SU-DHL-6 (cell line): ENCODE measurements around the gene PWP1.

Source experiments
- EZH2phosphoT487 ChIP-seq: fragments of 200-600 bp; sonication (generic), shearing (Covaris generic); conservative IDR thresholded peaks from 2 replicates; pipeline ENCODE4 v1.6.1; 2018; ENCODE audit warnings: mild to moderate bottlenecking, antibody characterized with exemption, low read length, moderate library complexity, mixed read lengths
- TF ChIP-seq, protein P1 (sequence below): fragments of 200-600 bp; sonication (generic); IDR thresholded peaks from one replicate; pipeline ENCODE4 v1.5.1; 2017; ENCODE audit warnings: antibody characterized with exemption, mild to moderate bottlenecking, low read length, moderate library complexity; ENCODE audit not compliant: insufficient read depth, poor library complexity, severe bottlenecking

DNA sequence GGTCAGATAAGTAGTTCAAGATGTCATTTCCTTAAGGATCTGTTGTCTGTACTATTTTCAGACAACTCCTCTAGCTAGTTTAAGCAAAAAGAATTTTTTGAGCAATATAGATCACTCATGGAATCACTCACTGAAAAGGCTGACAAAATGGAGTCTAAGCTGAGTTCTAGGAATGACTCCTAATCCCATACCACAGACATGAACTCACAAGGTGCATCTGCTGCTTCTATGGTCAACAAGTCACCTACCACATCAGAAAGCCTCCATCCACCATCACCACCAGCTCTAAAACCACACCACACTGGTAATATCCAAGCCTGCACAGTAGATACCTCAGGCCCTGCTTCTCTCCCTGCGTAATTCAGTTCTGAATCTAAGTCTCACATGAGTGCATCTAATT, 33.0 kb downstream of the PWP1 start:
- TF ChIP-seq, protein P1, sequence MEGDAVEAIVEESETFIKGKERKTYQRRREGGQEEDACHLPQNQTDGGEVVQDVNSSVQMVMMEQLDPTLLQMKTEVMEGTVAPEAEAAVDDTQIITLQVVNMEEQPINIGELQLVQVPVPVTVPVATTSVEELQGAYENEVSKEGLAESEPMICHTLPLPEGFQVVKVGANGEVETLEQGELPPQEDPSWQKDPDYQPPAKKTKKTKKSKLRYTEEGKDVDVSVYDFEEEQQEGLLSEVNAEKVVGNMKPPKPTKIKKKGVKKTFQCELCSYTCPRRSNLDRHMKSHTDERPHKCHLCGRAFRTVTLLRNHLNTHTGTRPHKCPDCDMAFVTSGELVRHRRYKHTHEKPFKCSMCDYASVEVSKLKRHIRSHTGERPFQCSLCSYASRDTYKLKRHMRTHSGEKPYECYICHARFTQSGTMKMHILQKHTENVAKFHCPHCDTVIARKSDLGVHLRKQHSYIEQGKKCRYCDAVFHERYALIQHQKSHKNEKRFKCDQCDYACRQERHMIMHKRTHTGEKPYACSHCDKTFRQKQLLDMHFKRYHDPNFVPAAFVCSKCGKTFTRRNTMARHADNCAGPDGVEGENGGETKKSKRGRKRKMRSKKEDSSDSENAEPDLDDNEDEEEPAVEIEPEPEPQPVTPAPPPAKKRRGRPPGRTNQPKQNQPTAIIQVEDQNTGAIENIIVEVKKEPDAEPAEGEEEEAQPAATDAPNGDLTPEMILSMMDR, result no peak
- TF ChIP-seq EZH2phosphoT487, result no peak
